NCI-H446 treated with DMSO at 0.1 percent for 48 hours (cell line): Measurements from ENCODE around the gene SH3RF3.
A peak's percentile ranks its signal among the peaks of the same experiment; 100 is the strongest.

Experiments
- DNase-seq: peaks from one replicate; lab custom pipeline; 2025; lab: John Stamatoyannopoulos, UW

Gene SH3RF3

GRCh38 chr2:109288544-109289368, 159.8 kb downstream of the SH3RF3 start:
- DNase-seq = no peak

DNA sequence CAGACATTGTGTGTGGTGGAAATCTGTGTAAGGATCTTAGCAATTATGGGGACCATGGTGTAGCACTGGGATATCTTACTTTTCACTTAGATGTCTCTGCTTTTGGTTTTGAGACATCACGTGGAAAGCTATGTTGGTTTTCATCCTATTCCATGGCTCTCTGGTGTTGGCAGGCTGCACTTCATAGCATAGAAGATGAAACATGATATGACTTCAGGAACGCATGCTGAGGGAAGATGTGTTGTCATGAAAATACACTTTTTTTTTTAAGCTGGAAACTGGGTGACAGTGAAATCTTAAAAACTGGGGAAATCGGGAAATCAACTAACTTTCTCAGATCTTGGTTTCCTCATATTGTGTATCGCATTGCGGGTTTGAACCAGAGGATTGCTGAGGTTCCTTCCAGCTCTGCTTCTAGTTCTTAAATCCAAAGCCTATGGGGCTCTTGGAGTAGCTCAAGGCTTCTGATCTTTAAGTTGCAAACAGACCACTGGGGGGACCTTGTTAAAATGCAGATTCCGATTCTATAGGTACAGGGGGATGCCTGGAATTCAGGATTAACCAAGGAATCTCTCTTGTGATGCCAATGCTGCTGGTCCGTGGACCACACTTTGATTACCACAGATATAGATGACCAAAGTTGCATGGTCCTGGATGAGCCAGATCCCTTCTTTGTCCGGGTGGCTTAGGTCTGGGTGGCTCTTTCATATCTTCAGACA, 160.7 kb downstream of the SH3RF3 start:
- no peak for DNase-seq

DNA sequence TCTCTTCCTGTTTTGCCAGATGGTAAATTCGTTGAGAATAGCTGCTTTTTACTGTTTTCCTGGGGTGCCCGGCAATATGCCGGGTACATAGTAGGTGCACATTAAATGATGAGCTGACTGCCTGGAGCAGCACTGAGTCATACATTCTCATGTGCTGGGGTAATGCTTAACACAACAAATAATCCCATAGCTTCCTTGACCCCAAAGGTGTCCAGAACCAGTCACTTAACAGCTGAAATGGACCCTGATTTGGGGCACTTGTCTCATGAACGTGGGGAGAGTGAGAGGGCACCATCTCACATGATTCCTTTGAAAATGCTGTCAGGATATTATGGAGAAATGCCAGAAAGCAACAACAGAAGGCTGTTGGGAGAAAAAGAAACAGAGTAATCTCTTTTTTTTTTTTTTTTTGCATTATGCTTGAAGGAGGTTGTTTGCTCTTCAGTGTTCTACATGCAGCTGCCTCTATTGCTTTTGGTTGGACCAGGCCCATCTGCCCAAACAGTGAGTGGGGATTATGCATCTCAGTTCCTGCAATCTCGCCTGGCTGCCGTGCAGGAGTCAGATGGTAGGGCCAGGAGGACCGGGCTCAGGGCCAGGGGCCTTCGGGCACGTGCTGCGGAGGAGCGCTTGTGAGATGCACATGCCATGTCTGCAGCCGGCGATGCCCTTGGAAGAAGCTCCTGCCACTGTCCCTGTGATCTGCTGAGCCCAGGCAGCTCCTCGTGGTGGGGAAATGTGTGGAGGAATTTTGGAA, 162.1 kb downstream of the SH3RF3 start:
- peak; percentile 93 for DNase-seq

- DNase-seq = no peak
Measured at GRCh38 chr2:109292386-109292785, 163.4 kb downstream of the SH3RF3 start.

GRCh38 chr2:109293663-109294062, 164.7 kb downstream of the SH3RF3 start:
- DNase-seq = no peak

GRCh38 chr2:109294523-109294922, 165.5 kb downstream of the SH3RF3 start:
- DNase-seq = no peak

DNA sequence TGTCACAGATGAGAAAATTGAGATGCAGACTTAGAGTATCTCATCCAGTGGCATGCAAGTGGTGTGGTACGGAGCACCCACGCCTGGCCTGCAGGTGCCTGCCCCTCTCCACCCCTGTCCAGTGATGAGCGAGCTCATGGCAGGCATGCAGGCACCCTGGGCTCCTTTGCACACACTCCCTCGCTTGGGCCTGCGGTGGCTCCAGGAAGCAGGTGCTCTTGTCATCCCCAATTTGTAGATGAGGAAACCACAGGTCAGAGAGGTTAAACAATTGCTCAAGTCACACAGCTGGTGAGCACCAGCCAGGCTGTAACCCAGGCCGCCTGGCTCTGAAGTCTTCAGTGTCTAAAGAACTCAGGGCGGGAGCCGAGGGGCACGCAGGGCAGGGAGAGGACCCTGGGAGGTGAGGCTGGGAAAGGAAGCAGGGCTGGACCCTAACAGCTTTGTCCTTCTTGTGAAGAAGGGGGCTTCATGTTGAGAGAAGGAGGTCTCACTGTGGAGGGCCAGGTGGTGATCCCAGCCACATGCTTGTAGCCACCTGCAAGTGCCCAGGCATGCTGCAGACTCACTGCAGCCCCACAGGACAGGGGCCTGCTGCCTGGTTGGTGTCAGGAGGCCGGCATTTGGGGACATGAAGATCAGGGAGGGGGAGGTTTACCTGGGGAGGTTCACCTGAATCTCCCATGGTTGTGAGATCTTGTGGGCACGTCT, 166.2 kb downstream of the SH3RF3 start:
- DNase-seq = no peak

- DNase-seq = no peak
Measured at GRCh38 chr2:109295781-109296117, 166.7 kb downstream of the SH3RF3 start.

GRCh38 chr2:109297566-109298490, 168.8 kb downstream of the SH3RF3 start:
- DNase-seq = no peak

GRCh38 chr2:109298851-109299250, 169.8 kb downstream of the SH3RF3 start:
- no peak for DNase-seq

DNA sequence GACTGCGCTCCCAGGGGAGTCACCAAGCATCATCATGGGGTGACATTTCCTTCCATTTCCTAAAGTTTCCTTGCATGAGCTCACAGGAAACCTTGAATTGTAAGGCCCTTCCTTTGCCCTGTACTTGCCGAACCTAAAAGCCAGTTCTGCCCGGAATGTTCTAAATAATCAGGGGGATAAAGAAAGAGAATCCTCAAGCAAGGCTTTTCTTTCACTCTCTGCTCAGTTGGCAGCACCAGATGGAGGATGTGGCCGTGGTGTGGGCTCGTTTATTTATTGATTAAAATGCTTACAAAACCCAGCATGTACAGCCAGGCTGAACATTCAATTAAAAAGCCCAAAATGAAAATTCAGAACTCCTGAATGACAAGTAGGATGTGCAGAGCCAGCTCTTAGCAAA, 170.5 kb downstream of the SH3RF3 start:
- no peak for DNase-seq

DNA sequence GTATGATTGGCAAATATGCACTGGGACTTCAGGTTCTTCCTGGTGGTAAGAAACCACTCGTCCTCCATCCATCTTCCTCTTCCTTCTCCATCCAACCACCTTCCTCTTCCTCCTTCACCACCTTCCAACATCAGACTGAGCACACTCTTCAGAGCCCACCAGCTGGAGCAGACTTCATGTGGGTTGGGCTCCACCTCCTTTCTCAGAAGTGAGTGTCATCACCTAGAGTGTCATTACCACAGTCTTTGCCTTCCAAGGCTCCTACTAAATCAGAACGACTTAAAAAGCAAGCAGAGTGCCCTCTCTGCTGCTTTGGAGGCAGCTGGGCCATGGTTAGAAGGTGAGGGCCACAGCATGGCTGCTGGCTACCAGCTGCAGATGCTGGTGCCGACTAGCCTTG, 171.6 kb downstream of the SH3RF3 start:
- no peak for DNase-seq

DNA sequence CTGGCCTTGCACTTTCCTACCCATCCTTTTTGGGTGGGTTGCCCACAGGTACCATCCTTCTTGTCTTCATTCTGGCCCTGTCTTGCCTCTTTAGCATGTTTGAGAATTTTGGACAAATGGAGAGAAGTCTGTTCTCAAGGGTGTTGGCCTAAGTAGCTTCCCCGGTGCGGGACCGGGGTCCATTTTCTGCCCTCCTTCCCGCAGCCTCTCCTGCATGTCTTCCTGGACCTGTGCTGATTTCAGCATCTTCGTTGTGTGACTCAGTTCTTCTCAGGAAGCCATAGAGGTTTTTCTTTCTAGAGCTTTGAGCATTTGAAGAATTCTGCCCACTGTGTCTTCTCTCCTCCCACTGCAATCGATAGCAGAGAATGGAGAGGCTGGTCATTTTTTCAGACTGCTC, 172.7 kb downstream of the SH3RF3 start:
- no peak for DNase-seq

GRCh38 chr2:109302319-109302718, 173.3 kb downstream of the SH3RF3 start:
- DNase-seq = no peak

- no peak for DNase-seq
Measured at GRCh38 chr2:109304242-109304641, 175.2 kb downstream of the SH3RF3 start.

DNA sequence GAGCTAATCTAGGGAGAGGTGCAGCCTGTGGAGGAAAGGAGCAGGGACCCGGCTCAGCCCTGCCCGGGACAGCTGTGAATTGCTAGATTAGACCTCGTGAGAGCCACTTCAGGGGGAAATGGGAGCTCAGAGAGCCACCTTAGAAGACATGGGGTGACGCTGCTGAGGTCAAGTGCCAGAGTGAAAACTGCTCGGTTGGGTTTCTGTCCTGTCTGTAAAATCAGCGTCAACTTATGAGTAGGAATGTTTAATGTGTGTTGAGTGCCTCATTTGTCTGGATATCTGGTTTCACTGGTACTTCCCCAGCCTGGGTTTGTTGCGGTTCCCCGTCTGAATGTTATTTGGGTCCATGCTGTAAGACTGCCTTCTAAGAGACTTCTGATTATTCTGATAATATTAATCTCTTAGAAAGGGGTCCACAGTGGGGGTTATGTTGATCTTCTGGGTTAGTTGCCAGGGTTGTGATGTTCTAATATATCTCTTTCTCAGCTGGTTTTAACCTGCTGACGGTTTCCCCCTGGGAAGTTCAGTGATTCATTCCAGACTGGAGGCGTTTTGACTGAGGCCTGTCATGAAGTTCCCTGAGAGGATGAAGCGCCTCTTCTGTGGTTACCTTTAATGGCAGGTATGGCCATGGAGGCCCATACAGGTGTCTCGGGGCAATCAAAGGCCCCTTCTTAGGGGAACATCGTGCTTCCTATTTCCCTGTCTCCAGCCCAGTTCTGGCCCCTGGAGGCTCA, 175.9 kb downstream of the SH3RF3 start:
- no peak for DNase-seq

DNA sequence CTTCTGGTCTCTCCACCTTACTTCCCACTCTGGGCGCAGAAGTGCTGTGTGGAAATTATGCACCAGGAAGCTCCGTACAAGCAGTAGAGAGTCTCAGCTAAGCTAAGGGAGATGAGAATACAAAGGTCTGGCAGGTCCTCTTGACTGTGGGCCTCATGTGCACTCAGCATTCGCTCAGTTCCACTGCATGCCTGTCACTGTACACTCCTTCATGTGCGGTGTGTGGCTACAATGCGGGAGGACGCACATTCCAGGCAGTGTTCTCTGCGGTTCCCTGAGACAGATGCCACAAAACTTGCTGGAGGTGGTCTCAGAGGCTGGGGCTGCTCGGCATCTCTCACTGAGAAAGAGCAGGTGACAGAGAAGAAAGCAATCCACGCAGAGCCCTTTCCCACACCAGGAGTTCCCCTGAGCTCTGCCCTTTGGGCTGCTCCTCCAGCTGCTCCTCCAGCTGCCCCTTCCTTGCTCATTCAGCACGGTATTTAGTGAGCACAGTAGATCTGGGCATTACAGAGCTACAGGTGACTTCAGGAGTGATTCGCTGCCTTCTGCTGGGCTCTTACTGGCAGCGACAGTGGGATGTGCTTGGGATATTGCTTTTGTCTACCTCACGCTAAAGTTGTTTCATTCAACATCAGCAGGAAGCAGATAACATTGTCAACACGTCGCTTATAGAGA, 176.6 kb downstream of the SH3RF3 start:
- no peak for DNase-seq

- DNase-seq = no peak
Measured at GRCh38 chr2:109306190-109306589, 177.2 kb downstream of the SH3RF3 start.

DNA sequence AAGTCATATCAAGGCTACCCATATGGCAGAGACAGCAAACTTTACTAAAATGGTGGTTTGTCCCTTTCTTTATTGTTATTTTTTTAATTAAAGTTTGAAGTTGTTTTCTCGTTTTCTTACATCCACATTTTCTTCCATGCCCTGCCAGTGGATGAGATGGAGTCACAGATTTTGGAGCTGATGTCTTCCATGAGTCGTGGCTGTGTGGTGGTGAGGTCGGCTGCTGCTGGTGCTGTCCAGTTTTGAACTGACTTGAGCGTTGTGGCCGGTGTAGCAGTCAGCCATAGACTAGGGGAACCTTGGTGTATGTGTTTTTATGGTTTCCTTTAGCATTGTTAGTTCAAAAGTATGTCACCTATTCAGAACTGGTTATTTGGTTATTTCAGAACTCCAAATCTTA, 182.8 kb downstream of the SH3RF3 start:
- no peak for DNase-seq

DNA sequence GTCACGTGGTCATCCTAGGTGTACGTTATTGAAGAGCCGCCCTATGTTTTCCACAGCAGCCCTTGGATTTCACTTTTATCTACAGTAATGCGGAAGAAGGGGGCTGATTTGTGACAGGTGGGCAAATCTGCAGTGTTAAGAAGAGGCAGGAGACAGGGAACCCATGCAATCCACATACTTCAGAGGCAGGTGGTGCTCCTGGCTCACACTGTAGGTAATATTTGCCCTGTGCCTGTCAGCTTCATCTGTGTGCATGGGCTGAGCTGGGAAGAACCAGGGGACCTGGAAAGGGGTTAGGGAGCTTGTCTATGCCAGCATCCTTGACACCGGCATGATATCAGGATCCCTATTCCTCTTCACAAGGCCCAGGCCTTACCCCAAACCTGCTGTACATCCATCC, 183.9 kb downstream of the SH3RF3 start:
- DNase-seq = no peak
